CD14-positive monocyte (primary cell): ENCODE data around the gene HPRT1. TPM values are rescaled to one million over a fixed set of nuclear protein-coding genes. Genes with fewer than 3 reads are reported as not detected.

Source experiments
- DNase-seq, 3 donors: peaks; one replicate each; pipeline ENCODE4 v3.0.0-alpha.2; 2011 to 2022
- H2AFZ ChIP-seq: 2 replicates; pipeline ENCODE4 v1.6.0; 2012; ENCODE audit warnings: mild to moderate bottlenecking, low read depth, low read length, inconsistent platforms; ENCODE audit not compliant: insufficient read depth, poor library complexity, severe bottlenecking
- H3K27ac ChIP-seq, 2 donors: 1 replicate in 1 of 2; 2 replicates in 1 of 2; pipeline ENCODE4 v1.5.1; 2012 to 2013; ENCODE audit warnings: low read length in 2 of 2, control low read depth in 1 of 2, inconsistent platforms in 1 of 2, low read depth in 1 of 2, mild to moderate bottlenecking in 1 of 2
- H3K27me3 ChIP-seq, 2 donors: one replicate each; pipeline versions ENCODE4 v1.6.0 to v1.6.1; 2011 to 2013; ENCODE audit warnings: low read length in 2 of 2; ENCODE audit not compliant: control insufficient read depth in 2 of 2, insufficient read depth in 2 of 2
- H3K36me3 ChIP-seq, 2 donors: replicated peaks in 1 of 2; 1 replicate in 1 of 2; 2 replicates in 1 of 2; pipeline versions ENCODE4 v1.5.1 to v1.6.1; 2012 to 2013; ENCODE audit warnings: low read length in 2 of 2, control low read depth in 1 of 2, inconsistent platforms in 1 of 2, mild to moderate bottlenecking in 1 of 2; ENCODE audit not compliant: insufficient read depth in 2 of 2, control insufficient read depth in 1 of 2
- H3K4me1 ChIP-seq, 2 donors: 1 replicate in 1 of 2; 2 replicates in 1 of 2; pipeline versions ENCODE4 v1.5.1 to v1.6.1; 2012 to 2013; ENCODE audit warnings: low read length in 2 of 2, control low read depth in 1 of 2, inconsistent platforms in 1 of 2, mild to moderate bottlenecking in 1 of 2, moderate library complexity in 1 of 2; ENCODE audit not compliant: insufficient read depth in 2 of 2, control insufficient read depth in 1 of 2
- H3K4me2 ChIP-seq: replicated peaks from 2 replicates; pipeline ENCODE3; 2012; ENCODE audit warnings: low read length, moderate library complexity, mild to moderate bottlenecking; ENCODE audit not compliant: poor library complexity, severe bottlenecking; ENCODE audit errors: extremely low read depth
- H3K4me3 ChIP-seq, 3 experiments: fragments of 200-600 bp in 1 of 3; sonication (generic) in 1 of 3; replicated peaks in 1 of 3; 1 replicate in 2 of 3; 2 replicates in 1 of 3; pipeline ENCODE4 v1.5.1; 2011 to 2013; ENCODE audit warnings: low read length in 3 of 3, mild to moderate bottlenecking in 3 of 3, control low read depth in 2 of 3, low read depth in 2 of 3, inconsistent platforms in 1 of 3, moderate library complexity in 1 of 3
- H3K79me2 ChIP-seq: 2 replicates; pipeline ENCODE4 v1.6.0; 2012; ENCODE audit warnings: mild to moderate bottlenecking, control low read depth, inconsistent platforms, low read length, moderate library complexity; ENCODE audit not compliant: insufficient read depth
- H3K9ac ChIP-seq: 2 replicates; pipeline ENCODE4 v1.6.0; 2017; ENCODE audit warnings: low read length, mild to moderate bottlenecking; ENCODE audit not compliant: insufficient read depth, poor library complexity, severe bottlenecking
- H3K9me3 ChIP-seq, 2 donors: replicated peaks in 1 of 2; 1 replicate in 1 of 2; 2 replicates in 1 of 2; pipeline versions ENCODE4 v1.5.1 to v1.6.1; 2012 to 2013; ENCODE audit warnings: low read length in 2 of 2, control low read depth in 1 of 2; ENCODE audit not compliant: control insufficient read depth in 1 of 2, insufficient read depth in 1 of 2
- H4K20me1 ChIP-seq: 2 replicates; pipeline ENCODE4 v1.6.0; 2012; ENCODE audit warnings: mild to moderate bottlenecking, low read length, control low read depth, moderate library complexity; ENCODE audit not compliant: insufficient read depth
- H3K27ac Mint-ChIP-seq, 7 donors: one replicate each; pipeline ENCODE4 v1.8.0; 2020; ENCODE audit warnings: mild to moderate bottlenecking in 7 of 7, mixed read lengths in 7 of 7, moderate library complexity in 6 of 7, inconsistent platforms in 2 of 7
- H3K27me3 Mint-ChIP-seq, 3 donors: one replicate each; pipeline ENCODE4 v1.8.0; 2021 to 2022; ENCODE audit warnings: low read depth in 3 of 3, mild to moderate bottlenecking in 3 of 3, mixed read lengths in 3 of 3, moderate library complexity in 3 of 3, inconsistent platforms in 1 of 3
- H3K36me3 Mint-ChIP-seq, 2 donors: one replicate each; pipeline ENCODE4 v1.8.0; 2020; ENCODE audit warnings: mixed read lengths in 2 of 2, inconsistent platforms in 1 of 2, mild to moderate bottlenecking in 1 of 2
- H3K4me1 Mint-ChIP-seq: one replicate; pipeline ENCODE4 v1.8.0; 2020; ENCODE audit warnings: mild to moderate bottlenecking, mixed read lengths
- H3K4me3 Mint-ChIP-seq, 2 donors: one replicate each; pipeline ENCODE4 v1.8.0; 2020; ENCODE audit warnings: mild to moderate bottlenecking in 2 of 2, mixed read lengths in 2 of 2, moderate library complexity in 1 of 2
- H3K9me3 Mint-ChIP-seq, 7 donors: one replicate each; pipeline ENCODE4 v1.8.0; 2020 to 2022; ENCODE audit warnings: mixed read lengths in 7 of 7, mild to moderate bottlenecking in 6 of 7, moderate library complexity in 6 of 7, inconsistent platforms in 2 of 7
- CTCF ChIP-seq: fragments of 200-600 bp; IDR thresholded peaks from one replicate; pipeline ENCODE4 v1.8.0; 2022; ENCODE audit warnings: antibody characterized with exemption, mild to moderate bottlenecking
- WGBS: methylation state at CpG from one replicate; pipeline ENCODE4 v1.1.5; 2013; ENCODE audit warnings: missing lambda C conversion rate; ENCODE audit not compliant: insufficient coverage; 5-methylcytosine and 5-hydroxymethylcytosine counted together
- intact Hi-C, 2 donors: fragments of 100-400 bp; cut with micrococcal nuclease; formaldehyde crosslinking; loops; one replicate each; pipeline versions ENCODE4 v1.15.0 to v1.15.1; 2023
- polyA plus RNA-seq, 3 donors: library from polyadenylated mRNA; depleted of rRNA in 1 of 3; unstranded in 2 of 3; stranded (reverse) in 1 of 3; fragments of 300-500 nt in 2 of 3; fragments of >200 nt in 1 of 3; fragmentation: Illumina TruSeq in 2 of 3; gene quantifications; 1 replicate in 2 of 3; 2 replicates in 1 of 3; pipeline ENCODE4 v1.2.3, GENCODE V29; 2012 to 2021

HPRT1 gene
- polyA plus RNA-seq, 3 donors = 13.0 to 56.4 (median 54.5) TPM

GRCh38 chrX:134460862-134461220 is 876 bp downstream of the HPRT1 start:
- WGBS = 0% methylated on average over 1 of the region's 9 CpGs
- intact Hi-C loops = no loop called here
- peaks cover 6% of the 10 kb centered on the region for H3K4me1 Mint-ChIP-seq
- H3K9ac ChIP-seq = peak overlapping the region; percentile 74
- no peaks in the 10 kb centered on the region for H3K27me3 Mint-ChIP-seq
- peaks cover 32% of the 10 kb centered on the region for H3K79me2 ChIP-seq
- peak overlapping the region; percentile 85 to 87 for H3K4me3 Mint-ChIP-seq
- peak overlapping the region in 5 of 7 donors; percentile 52 to 90 (median 85) for H3K27ac Mint-ChIP-seq
- H3K27ac ChIP-seq = peak overlapping the region in 1 of 2 donors; percentile 73
- DNase-seq = no peak
- peaks cover 0 to 6% (median 0%) of the 10 kb centered on the region in 7 donors for H3K9me3 Mint-ChIP-seq
- H3K4me1 ChIP-seq = peaks cover 8 to 14% of the 10 kb centered on the region in 2 donors
- H3K4me2 ChIP-seq = peak overlapping the region; percentile 78
- H3K9me3 ChIP-seq = no peaks in the 10 kb centered on the region
- H3K4me3 ChIP-seq = peak overlapping the region; percentile 36 to 76 (median 54)
- no peaks in the 10 kb centered on the region for H3K36me3 ChIP-seq
- no peaks in the 10 kb centered on the region for H3K27me3 ChIP-seq
- TF ChIP-seq CTCF = no peak
- no peaks in the 10 kb centered on the region for H3K36me3 Mint-ChIP-seq
- no peaks in the 10 kb centered on the region for H4K20me1 ChIP-seq
- H2AFZ ChIP-seq = peak overlapping the region; percentile 93

- H3K79me2 ChIP-seq = peaks cover 37% of the 10 kb centered on the region
- no peak overlapping the region for H3K27ac Mint-ChIP-seq
- H2AFZ ChIP-seq = no peak overlapping the region
These were observed 1.5 kb downstream of the HPRT1 start for GRCh38 chrX:134461437-134461836.

More at GRCh38 chrX:134461437-134461836, 1.5 kb downstream of the HPRT1 start:
- peaks cover 0 to 6% (median 0%) of the 10 kb centered on the region in 7 donors for H3K9me3 Mint-ChIP-seq
- H3K4me3 ChIP-seq = no peak overlapping the region
- H3K4me1 ChIP-seq = peaks cover 8 to 14% of the 10 kb centered on the region in 2 donors
- H3K36me3 ChIP-seq = no peaks in the 10 kb centered on the region
- no peaks in the 10 kb centered on the region for H3K9me3 ChIP-seq
- no peak for DNase-seq
- no peak for TF ChIP-seq CTCF
- no CpG with 5 or more reads among the region's 3 CpGs for WGBS
- H4K20me1 ChIP-seq = no peaks in the 10 kb centered on the region
- H3K4me2 ChIP-seq = no peak overlapping the region
- H3K4me3 Mint-ChIP-seq = no peak overlapping the region
- H3K27ac ChIP-seq = no peak overlapping the region
- H3K9ac ChIP-seq = no peak overlapping the region
- no peaks in the 10 kb centered on the region for H3K27me3 Mint-ChIP-seq
- no peaks in the 10 kb centered on the region for H3K36me3 Mint-ChIP-seq
- intact Hi-C loops = no loop called here
- H3K4me1 Mint-ChIP-seq = peaks cover 6% of the 10 kb centered on the region
- H3K27me3 ChIP-seq = no peaks in the 10 kb centered on the region
